Neural crest cell (in vitro differentiated cells): ENCODE data around the gene RINT1. TPM values are rescaled to one million over a fixed set of nuclear protein-coding genes. Genes with fewer than 3 reads are reported as not detected.
A peak's percentile ranks its signal among the peaks of the same experiment; 100 is the strongest.
"Not testable (repeated sequence)": the region's sequence is repeated elsewhere in the genome, so short reads cannot be mapped to it uniquely, and the experiment has no call there.

Source experiments
- DNase-seq: peaks from one replicate; pipeline ENCODE4 v3.0.0; 2021; ENCODE audit warnings: low read depth, mixed read lengths, low spot score
- H3K27ac Mint-ChIP-seq: one replicate; pipeline ENCODE4 v1.8.0; 2021; ENCODE audit warnings: mild to moderate bottlenecking, mixed read lengths; ENCODE audit not compliant: unreplicated experiment
- H3K27me3 Mint-ChIP-seq: 2 replicates; pipeline ENCODE4 v1.8.0; 2021; ENCODE audit warnings: low read depth, mild to moderate bottlenecking, mixed read lengths
- H3K36me3 Mint-ChIP-seq: 2 replicates; pipeline ENCODE4 v1.8.0; 2021; ENCODE audit warnings: low read depth, mild to moderate bottlenecking, mixed read lengths
- H3K4me1 Mint-ChIP-seq: 2 replicates; pipeline ENCODE4 v1.8.0; 2021; ENCODE audit warnings: mixed read lengths
- H3K4me3 Mint-ChIP-seq: one replicate; pipeline ENCODE4 v1.8.0; 2021; ENCODE audit warnings: mild to moderate bottlenecking, mixed read lengths
- H3K9me3 Mint-ChIP-seq: 2 replicates; pipeline ENCODE4 v1.8.0; 2021; ENCODE audit warnings: mixed read lengths
- CTCF ChIP-seq: fragments of 200-600 bp; sonication (generic); conservative IDR thresholded peaks from 2 replicates; pipeline ENCODE4 v1.5.0; 2021; ENCODE audit warnings: antibody characterized with exemption, mild to moderate bottlenecking
- total RNA-seq: library from RNA; stranded (reverse); gene quantifications from 2 replicates; pipeline ENCODE4 v1.2.1, GENCODE V29; 2021

RINT1 gene
- total RNA-seq, 1 donor from 2014 or later, result 21.5 TPM

- peak overlapping the region; percentile 82 for H3K4me3 Mint-ChIP-seq
- peaks cover 3% of the 10 kb centered on the region for H3K9me3 Mint-ChIP-seq
- no peak for TF ChIP-seq CTCF
- H3K36me3 Mint-ChIP-seq, result peaks cover 13% of the 10 kb centered on the region
- no peak overlapping the region for H3K27ac Mint-ChIP-seq
- H3K4me1 Mint-ChIP-seq, result peaks cover 22% of the 10 kb centered on the region
- no peak for DNase-seq
- H3K27me3 Mint-ChIP-seq, result no peaks in the 10 kb centered on the region
Observed at GRCh38 chr7:105519353-105519752, 12.6 kb upstream of the RINT1 start.

- not testable (repeated sequence) for DNase-seq, H3K27ac Mint-ChIP-seq, H3K27me3 Mint-ChIP-seq, H3K9me3 Mint-ChIP-seq, H3K36me3 Mint-ChIP-seq
- H3K4me3 Mint-ChIP-seq, result peak overlapping the region; percentile 98
- peaks cover 22% of the 10 kb centered on the region for H3K4me1 Mint-ChIP-seq
Observed at GRCh38 chr7:105520620-105521019, 11.4 kb upstream of the RINT1 start.

GRCh38 chr7:105521027-105521716 lies 10.8 kb upstream of the RINT1 start:
- peaks cover 2% of the 10 kb centered on the region for H3K9me3 Mint-ChIP-seq
- H3K36me3 Mint-ChIP-seq, result peaks cover 9% of the 10 kb centered on the region
- H3K4me1 Mint-ChIP-seq, result peaks cover 22% of the 10 kb centered on the region
- TF ChIP-seq CTCF, result no peak
- peak; percentile 45 for DNase-seq
- H3K27ac Mint-ChIP-seq, result peak overlapping the region; percentile 99
- H3K27me3 Mint-ChIP-seq, result peaks cover 2% of the 10 kb centered on the region
- peak overlapping the region; percentile 98 for H3K4me3 Mint-ChIP-seq

- peaks cover 9% of the 10 kb centered on the region for H3K36me3 Mint-ChIP-seq
- TF ChIP-seq CTCF, result no peak
- peak within 1 kb of the TSS; percentile 98 for H3K4me3 Mint-ChIP-seq
- DNase-seq, result peak; percentile 74
- H3K9me3 Mint-ChIP-seq, result peaks cover 2% of the 10 kb centered on the region
- peaks cover 22% of the 10 kb centered on the region for H3K4me1 Mint-ChIP-seq
- peaks cover 3% of the 10 kb centered on the region for H3K27me3 Mint-ChIP-seq
- H3K27ac Mint-ChIP-seq, result peak within 1 kb of the TSS; percentile 99
Observed at GRCh38 chr7:105521717-105522463, 10.1 kb upstream of the RINT1 start, which contains the start of gene PUS7. PUS7 (minus strand) TSS chr7:105522271; CDS start chr7:105508512, 13,759 bp downstream.

- peaks cover 17% of the 10 kb centered on the region for H3K4me1 Mint-ChIP-seq
- H3K27ac Mint-ChIP-seq, DNase-seq, H3K27me3 Mint-ChIP-seq, H3K36me3 Mint-ChIP-seq, H3K9me3 Mint-ChIP-seq: not testable (repeated sequence)
- peak overlapping the region; percentile 76 for H3K4me3 Mint-ChIP-seq
Observed at GRCh38 chr7:105524423-105524822, 7.6 kb upstream of the RINT1 start.

- Mint-ChIP-seq H3K9me3 (peaks cover 2% of the 10 kb centered on the region), H3K27ac (no peak overlapping the region), H3K27me3 (peaks cover 3% of the 10 kb centered on the region), H3K4me3 (peak overlapping the region; percentile 76), H3K36me3 (peaks cover under 1% of the 10 kb centered on the region), H3K4me1 (peaks cover 12% of the 10 kb centered on the region)
- no peak for TF ChIP-seq CTCF
- DNase-seq, result no peak
Observed at GRCh38 chr7:105524840-105525239, 7.2 kb upstream of the RINT1 start.

- peaks cover 11% of the 10 kb centered on the region for H3K4me1 Mint-ChIP-seq
Observed at GRCh38 chr7:105527737-105528136, 4.3 kb upstream of the RINT1 start.

More at GRCh38 chr7:105527737-105528136, 4.3 kb upstream of the RINT1 start:
- not testable (repeated sequence) for H3K9me3 Mint-ChIP-seq, H3K36me3 Mint-ChIP-seq, DNase-seq, H3K27me3 Mint-ChIP-seq, H3K27ac Mint-ChIP-seq
- H3K4me3 Mint-ChIP-seq, result peak overlapping the region; percentile 35
